ENCODE measurements around the gene RGS17.
"Not testable (repeated sequence)": the region's sequence is repeated elsewhere in the genome, so short reads cannot be mapped to it uniquely, and the experiment has no call there.

Gene RGS17

GRCh38 chr6:153126218-153126617, 4.9 kb downstream of the RGS17 start:
- Histone ChIP-seq H3K4me2 (no peak overlapping the region), H3K36me3 (no peaks in the 10 kb centered on the region), H3K27ac (no peak overlapping the region), H3K27me3 (peaks cover 19% of the 10 kb centered on the region), H4K20me1 (no peaks in the 10 kb centered on the region), H3K4me1 (peaks cover 11% of the 10 kb centered on the region), H3K4me3 (no peak overlapping the region), H3K9ac (no peak overlapping the region), H3K9me3 (no peaks in the 10 kb centered on the region)
- no peak for TF ChIP-seq Cebpa-rat (IDR thresholded peaks at IDR 0.05)

DNA sequence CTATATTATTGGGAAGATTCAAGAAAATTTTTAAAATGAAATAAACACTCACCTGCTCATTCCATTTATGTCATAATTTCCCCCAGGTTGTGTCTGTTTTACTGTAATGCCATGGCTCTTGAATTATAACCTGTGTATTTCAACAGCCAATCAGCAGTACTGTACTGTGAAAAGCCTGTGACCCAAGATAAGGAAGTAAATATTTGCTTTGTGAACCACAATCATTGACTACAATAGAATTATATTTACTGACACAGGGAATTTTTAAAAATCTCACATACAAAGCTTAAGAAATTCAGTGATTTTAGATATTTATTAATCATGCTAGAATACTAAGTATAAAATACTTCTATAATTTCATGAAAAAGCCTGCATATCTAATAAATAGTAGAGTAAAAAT, 6.0 kb downstream of the RGS17 start:
- TF ChIP-seq Cebpa-rat (IDR thresholded peaks at IDR 0.05), result no peak
- Histone ChIP-seq H3K27ac (no peak overlapping the region), H3K4me1 (peaks cover 5% of the 10 kb centered on the region), H3K9ac (no peak overlapping the region), H3K27me3 (peaks cover 12% of the 10 kb centered on the region), H4K20me1 (no peaks in the 10 kb centered on the region), H3K36me3 (no peaks in the 10 kb centered on the region), H3K9me3 (no peaks in the 10 kb centered on the region), H3K4me3 (no peak overlapping the region), H3K4me2 (no peak overlapping the region)

GRCh38 chr6:153123801-153124200, 7.3 kb downstream of the RGS17 start:
- Histone ChIP-seq H3K4me2 (no peak overlapping the region), H3K27me3 (peaks cover 2% of the 10 kb centered on the region; the same call in 1 of the 2 replicates), H3K27ac (no peak overlapping the region), H4K20me1 (no peaks in the 10 kb centered on the region), H3K9me3 (no peaks in the 10 kb centered on the region), H3K4me1 (no peaks in the 10 kb centered on the region), H3K4me3 (no peak overlapping the region), H3K36me3 (no peaks in the 10 kb centered on the region), H3K9ac (no peak overlapping the region)
- no peak for TF ChIP-seq Cebpa-rat (IDR thresholded peaks at IDR 0.05)

DNA sequence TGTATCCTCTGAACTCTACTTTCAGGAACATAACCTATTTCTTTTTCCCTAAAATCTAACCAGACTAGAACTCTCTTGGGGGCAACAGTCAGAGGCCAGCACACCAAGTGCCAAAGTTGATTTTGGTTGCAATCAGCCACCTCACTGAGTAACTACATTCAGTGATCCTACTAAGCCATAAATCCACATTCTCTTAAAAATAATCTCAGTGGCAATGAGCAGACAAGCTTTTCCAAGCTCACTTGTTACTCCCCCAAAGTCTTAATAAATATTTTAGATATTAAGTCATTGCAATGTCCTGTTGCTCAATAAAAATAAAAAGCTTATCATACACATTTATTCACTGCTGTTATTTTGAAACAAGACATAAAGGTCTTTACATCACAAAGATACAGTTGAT, 9.8 kb downstream of the RGS17 start:
- H3K4me3 ChIP-seq, result no peak overlapping the region
- H3K4me2 ChIP-seq, result no peak overlapping the region
- no peaks in the 10 kb centered on the region for H3K27me3 ChIP-seq
- no peak overlapping the region for H3K27ac ChIP-seq
- H3K36me3 ChIP-seq, result no peaks in the 10 kb centered on the region
- TF ChIP-seq Cebpa-rat (IDR thresholded peaks at IDR 0.05), result no peak
- H4K20me1 ChIP-seq, result no peaks in the 10 kb centered on the region
- no peaks in the 10 kb centered on the region for H3K4me1 ChIP-seq
- no peaks in the 10 kb centered on the region for H3K9me3 ChIP-seq
- H3K9ac ChIP-seq, result no peak overlapping the region

GRCh38 chr6:153117986-153118879, 12.8 kb downstream of the RGS17 start:
- no peak overlapping the region for H3K27ac ChIP-seq
- H3K4me2 ChIP-seq, result no peak overlapping the region
- H3K4me3 ChIP-seq, result no peak overlapping the region
- H3K4me1 ChIP-seq, result no peaks in the 10 kb centered on the region
- H3K9ac ChIP-seq, result no peak overlapping the region
- no peaks in the 10 kb centered on the region for H3K27me3 ChIP-seq
- H3K36me3 ChIP-seq, result no peaks in the 10 kb centered on the region
- peaks cover under 1% of the 10 kb centered on the region; the same call in 1 of the 2 replicates for H3K9me3 ChIP-seq
- no peak for TF ChIP-seq Cebpa-rat (IDR thresholded peaks at IDR 0.05)
- no peaks in the 10 kb centered on the region for H4K20me1 ChIP-seq

DNA sequence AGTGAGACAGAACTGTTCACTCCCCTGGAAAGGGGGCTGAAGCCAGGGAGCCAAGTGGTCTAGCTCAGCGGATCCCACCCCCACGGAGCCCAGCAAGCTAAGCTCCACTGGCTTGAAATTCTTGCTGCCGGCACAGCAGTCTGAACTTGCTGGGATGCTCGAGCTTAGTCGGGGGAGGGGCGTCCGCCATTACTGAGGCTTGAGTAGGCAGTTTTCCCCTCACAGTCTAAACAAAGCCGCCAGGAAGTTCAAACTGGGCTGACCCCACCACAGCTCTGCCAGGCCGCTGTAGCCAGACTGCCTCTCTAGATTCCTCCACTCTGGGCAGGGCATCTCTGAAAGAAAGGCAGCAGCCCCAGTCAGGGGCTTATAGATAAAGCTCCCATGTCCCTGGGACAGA, 20.0 kb downstream of the RGS17 start:
- H3K4me3 ChIP-seq, H3K27me3 ChIP-seq, H3K4me2 ChIP-seq, H3K4me1 ChIP-seq, H3K9me3 ChIP-seq, H3K36me3 ChIP-seq, H3K9ac ChIP-seq, H3K27ac ChIP-seq, H4K20me1 ChIP-seq: not testable (repeated sequence)

DNA sequence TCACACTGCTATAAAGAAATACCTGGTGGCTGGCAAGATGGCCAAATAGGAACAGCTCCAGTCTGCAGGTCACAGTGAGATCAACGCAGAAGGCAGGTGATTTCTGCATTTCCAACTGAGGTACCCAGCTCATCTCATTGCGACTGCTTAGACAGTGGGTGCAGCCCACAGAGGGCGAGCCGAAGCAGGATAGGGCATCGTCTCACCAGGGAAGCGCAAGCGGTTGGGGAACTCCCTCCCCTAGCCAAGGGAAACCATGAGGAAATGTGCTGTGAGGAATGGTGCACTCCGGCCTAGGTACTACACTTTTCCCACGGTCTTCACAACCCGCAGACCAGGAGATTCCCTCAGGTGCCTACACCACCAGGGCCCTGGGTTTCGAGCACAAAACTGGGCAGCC, 20.5 kb downstream of the RGS17 start:
- not testable (repeated sequence) for H3K27me3 ChIP-seq, H3K4me2 ChIP-seq, H3K9me3 ChIP-seq, H3K4me1 ChIP-seq, H3K36me3 ChIP-seq, H4K20me1 ChIP-seq, H3K4me3 ChIP-seq, H3K27ac ChIP-seq, H3K9ac ChIP-seq

- no peaks in the 10 kb centered on the region for H3K4me1 ChIP-seq
- no peak for TF ChIP-seq Cebpa-rat (IDR thresholded peaks at IDR 0.05)
- no peaks in the 10 kb centered on the region for H4K20me1 ChIP-seq
- no peak overlapping the region for H3K4me2 ChIP-seq
- H3K4me3 ChIP-seq, result no peak overlapping the region
- no peak overlapping the region for H3K9ac ChIP-seq
- no peak overlapping the region for H3K27ac ChIP-seq
- H3K9me3 ChIP-seq, result peaks cover 6% of the 10 kb centered on the region
- H3K27me3 ChIP-seq, result no peaks in the 10 kb centered on the region
- H3K36me3 ChIP-seq, result no peaks in the 10 kb centered on the region
Observed at GRCh38 chr6:153108315-153108714, 22.8 kb downstream of the RGS17 start.

GRCh38 chr6:153106021-153106420, 25.1 kb downstream of the RGS17 start:
- Histone ChIP-seq H3K27ac (no peak overlapping the region), H3K4me3 (no peak overlapping the region), H3K9me3 (no peaks in the 10 kb centered on the region), H3K4me2 (no peak overlapping the region), H3K4me1 (no peaks in the 10 kb centered on the region), H4K20me1 (no peaks in the 10 kb centered on the region), H3K36me3 (no peaks in the 10 kb centered on the region), H3K27me3 (no peaks in the 10 kb centered on the region), H3K9ac (no peak overlapping the region)
- TF ChIP-seq Cebpa-rat (IDR thresholded peaks at IDR 0.05), result no peak

- TF ChIP-seq Cebpa-rat (IDR thresholded peaks at IDR 0.05), result no peak
- no peak overlapping the region for H3K9ac ChIP-seq
- H3K36me3 ChIP-seq, result no peaks in the 10 kb centered on the region
- H3K9me3 ChIP-seq, result no peaks in the 10 kb centered on the region
- no peaks in the 10 kb centered on the region for H3K4me1 ChIP-seq
- H4K20me1 ChIP-seq, result no peaks in the 10 kb centered on the region
- H3K27ac ChIP-seq, result no peak overlapping the region
- no peak overlapping the region for H3K4me3 ChIP-seq
- no peak overlapping the region for H3K4me2 ChIP-seq
- no peaks in the 10 kb centered on the region for H3K27me3 ChIP-seq
Observed at GRCh38 chr6:153104220-153104619, 26.9 kb downstream of the RGS17 start.

DNA sequence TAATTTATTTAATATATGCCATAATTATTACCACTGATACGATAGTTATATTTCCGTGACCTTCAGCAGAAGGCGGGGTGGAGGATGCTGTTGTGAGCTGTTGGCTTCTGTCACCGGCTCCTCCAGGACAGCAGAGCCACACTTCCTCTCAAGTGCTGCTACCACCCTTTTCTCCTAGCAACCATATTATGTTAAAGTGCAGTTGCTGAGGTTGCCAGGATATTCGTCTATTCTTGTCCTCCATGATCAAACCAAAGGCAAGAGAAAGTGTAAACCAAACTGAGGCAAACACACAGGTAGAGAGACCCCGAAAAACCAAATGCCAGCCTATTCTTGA, 27.8 kb downstream of the RGS17 start:
- H3K27ac ChIP-seq, result no peak overlapping the region
- no peaks in the 10 kb centered on the region for H3K9me3 ChIP-seq
- no peak for TF ChIP-seq Cebpa-rat (IDR thresholded peaks at IDR 0.05)
- H3K9ac ChIP-seq, result no peak overlapping the region
- no peak overlapping the region for H3K4me3 ChIP-seq
- no peaks in the 10 kb centered on the region for H3K27me3 ChIP-seq
- H3K4me2 ChIP-seq, result no peak overlapping the region
- H3K4me1 ChIP-seq, result no peaks in the 10 kb centered on the region
- no peaks in the 10 kb centered on the region for H4K20me1 ChIP-seq
- no peaks in the 10 kb centered on the region for H3K36me3 ChIP-seq

All from BLaER1 (cell line).